Left lung (tissue), 10 donors: Measurements from ENCODE around the gene AKAP13. TPM values are rescaled to one million over a fixed set of nuclear protein-coding genes. Genes with fewer than 3 reads are reported as not detected.

Experiments
- ATAC-seq: fragments of 200-7000 bp; cut with Tn5 transposase; one replicate; pipeline ENCODE4 v1.9.1; 2020; ENCODE audit warnings: moderate library complexity
- DNase-seq, 4 donors: peaks; one replicate each; pipeline ENCODE4 v3.0.0-alpha.2; 2013 to 2020
- H3K27ac ChIP-seq, 2 donors: fragments of 200-600 bp; sonication (generic) in 1 of 2; one replicate each; pipeline versions ENCODE4 v1.5.0 to v1.8.0; 2020 to 2021
- H3K27me3 ChIP-seq, 2 donors: fragments of 200-600 bp; sonication (generic) in 1 of 2; one replicate each; pipeline versions ENCODE4 v1.5.0 to v1.8.0; 2020 to 2021
- H3K36me3 ChIP-seq, 2 donors: fragments of 200-600 bp; sonication (generic) in 1 of 2; one replicate each; pipeline versions ENCODE4 v1.5.0 to v1.8.0; 2020 to 2021
- H3K4me1 ChIP-seq, 2 donors: fragments of 200-600 bp; one replicate each; pipeline ENCODE4 v1.8.0; 2021
- H3K4me3 ChIP-seq, 2 donors: fragments of 200-600 bp; sonication (generic) in 1 of 2; one replicate each; pipeline versions ENCODE4 v1.5.0 to v1.8.0; 2020 to 2021; ENCODE audit warnings: mild to moderate bottlenecking in 1 of 2
- H3K9me3 ChIP-seq, 2 donors: fragments of 200-600 bp; sonication (generic) in 1 of 2; one replicate each; pipeline versions ENCODE4 v1.5.0 to v1.8.0; 2020 to 2021
- intact Hi-C, 2 donors: fragments of 100-400 bp; cut with DNase I; formaldehyde crosslinking; loops; one replicate each; pipeline versions ENCODE4 v1.11.2 to v1.14.2; 2022
- polyA plus RNA-seq, 6 donors: library from polyadenylated mRNA; unstranded; fragments of 120-200 nt; gene quantifications; one replicate each; pipeline ENCODE4 v1.2.1, GENCODE V29; 2013; ENCODE audit not compliant: insufficient read length in 6 of 6
- total RNA-seq, 2 donors: library from RNA; stranded (reverse); fragmentation: NEBNext Ultra II Directional; extraction: Animal tissue kit (Norgen Biotek cat#: 25700); gene quantifications; one replicate each; pipeline ENCODE4 v1.2.1, GENCODE V29; 2021
- TF ChIP-seq, protein P1 (sequence below), 2 donors: fragments of 200-600 bp; sonication (generic) in 1 of 2; IDR thresholded peaks; one replicate each; pipeline versions ENCODE4 v1.5.0 to v1.8.0; 2021; ENCODE audit warnings: antibody characterized with exemption in 2 of 2
- donor health status: DM: no; HTN: yes; CAD: no.
- donor health status: DM: no; HTN: no; CAD: no.

Gene AKAP13
- total and polyA plus RNA-seq, 8 donors: 93.6 to 346 (median 102) TPM

DNA sequence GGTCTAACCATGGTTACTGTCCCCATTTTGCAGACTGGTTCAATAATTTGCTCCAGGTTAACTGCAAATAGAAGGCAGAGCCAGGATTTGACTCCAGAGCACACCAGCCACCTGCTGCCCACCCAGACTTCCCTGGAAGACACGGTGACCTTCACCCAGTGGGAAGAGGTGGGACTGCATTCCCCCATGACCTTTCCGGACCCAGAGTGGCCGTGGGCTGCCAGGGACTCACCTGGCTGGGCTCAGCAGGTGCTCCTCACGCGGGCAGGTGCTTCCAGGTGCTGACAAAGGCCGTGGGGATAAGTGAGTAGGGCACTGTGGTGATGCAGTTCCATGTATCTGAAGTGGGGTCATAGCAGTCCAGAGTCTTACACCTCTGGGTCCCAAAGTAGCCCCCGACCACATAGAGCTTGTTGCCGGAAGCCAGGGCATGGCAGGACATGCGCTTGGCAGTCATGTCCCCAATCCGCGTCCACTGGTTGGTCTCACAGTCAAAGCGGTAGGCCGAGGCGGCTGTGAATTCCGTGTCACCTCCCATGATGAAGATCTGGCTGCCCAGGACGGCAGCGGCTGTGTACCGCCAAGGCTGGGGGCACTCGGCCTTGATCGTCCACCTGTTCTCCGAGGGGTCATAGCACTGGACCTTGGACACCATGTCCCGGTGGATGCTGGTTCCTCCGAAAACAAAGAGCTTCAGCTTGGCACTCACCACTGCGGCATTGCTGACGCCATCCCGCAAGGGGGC lies 387.6 kb downstream of the AKAP13 start:
- intact Hi-C loops: no loop called here
- Histone ChIP-seq H3K27ac (no peak overlapping the region), H3K4me3 (no peak overlapping the region), H3K27me3 (no peaks in the 10 kb centered on the region), H3K36me3 (peaks cover 0 to 17% of the 10 kb centered on the region in 2 donors), H3K4me1 (peaks cover 13 to 14% of the 10 kb centered on the region in 2 donors), H3K9me3 (no peaks in the 10 kb centered on the region)
- TF ChIP-seq, protein P1, sequence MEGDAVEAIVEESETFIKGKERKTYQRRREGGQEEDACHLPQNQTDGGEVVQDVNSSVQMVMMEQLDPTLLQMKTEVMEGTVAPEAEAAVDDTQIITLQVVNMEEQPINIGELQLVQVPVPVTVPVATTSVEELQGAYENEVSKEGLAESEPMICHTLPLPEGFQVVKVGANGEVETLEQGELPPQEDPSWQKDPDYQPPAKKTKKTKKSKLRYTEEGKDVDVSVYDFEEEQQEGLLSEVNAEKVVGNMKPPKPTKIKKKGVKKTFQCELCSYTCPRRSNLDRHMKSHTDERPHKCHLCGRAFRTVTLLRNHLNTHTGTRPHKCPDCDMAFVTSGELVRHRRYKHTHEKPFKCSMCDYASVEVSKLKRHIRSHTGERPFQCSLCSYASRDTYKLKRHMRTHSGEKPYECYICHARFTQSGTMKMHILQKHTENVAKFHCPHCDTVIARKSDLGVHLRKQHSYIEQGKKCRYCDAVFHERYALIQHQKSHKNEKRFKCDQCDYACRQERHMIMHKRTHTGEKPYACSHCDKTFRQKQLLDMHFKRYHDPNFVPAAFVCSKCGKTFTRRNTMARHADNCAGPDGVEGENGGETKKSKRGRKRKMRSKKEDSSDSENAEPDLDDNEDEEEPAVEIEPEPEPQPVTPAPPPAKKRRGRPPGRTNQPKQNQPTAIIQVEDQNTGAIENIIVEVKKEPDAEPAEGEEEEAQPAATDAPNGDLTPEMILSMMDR (IDR thresholded peaks at IDR 0.05): no peak
- ATAC-seq: no peak
- DNase-seq: peak in 1 of 4 donors; percentile 52

DNA sequence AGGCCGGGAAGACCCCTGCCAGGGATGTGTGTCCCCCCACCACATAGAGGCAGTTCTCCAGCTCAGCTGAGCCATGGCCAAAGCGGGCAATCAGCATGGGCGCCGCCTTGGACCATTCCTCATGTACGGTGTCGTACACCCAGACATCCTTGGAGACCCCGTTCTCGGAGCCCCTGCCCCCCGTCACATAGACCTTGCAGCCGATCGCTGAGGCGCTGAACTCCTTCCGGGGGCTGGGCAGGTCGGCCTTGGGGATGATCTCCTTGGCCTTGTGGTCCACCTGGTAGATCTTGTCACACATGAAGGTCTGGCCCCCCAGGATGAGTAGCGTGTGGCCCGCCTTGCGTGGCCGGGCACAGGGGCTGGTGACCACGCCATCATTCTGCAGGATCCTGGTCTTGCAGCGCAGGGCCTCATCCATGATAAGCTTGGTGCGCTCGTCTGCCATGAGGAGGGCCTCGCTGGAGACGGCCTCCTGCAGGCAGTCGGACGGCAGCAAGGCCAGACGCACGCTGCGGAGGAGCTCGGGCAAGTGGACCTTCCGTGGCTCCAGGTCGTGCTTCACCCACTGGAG lies 388.3 kb downstream of the AKAP13 start:
- DNase-seq (peak in 1 of 4 donors; percentile 59), ATAC-seq (no peak)
- TF ChIP-seq, protein P1 (IDR thresholded peaks at IDR 0.05): no peak
- no peak overlapping the region for H3K4me3 ChIP-seq
- peaks cover 0 to 17% of the 10 kb centered on the region in 2 donors for H3K36me3 ChIP-seq
- no peaks in the 10 kb centered on the region for H3K9me3 ChIP-seq
- H3K27ac ChIP-seq: no peak overlapping the region
- H3K27me3 ChIP-seq: no peaks in the 10 kb centered on the region
- intact Hi-C loops: no loop called here
- peaks cover 13 to 14% of the 10 kb centered on the region in 2 donors for H3K4me1 ChIP-seq

DNA sequence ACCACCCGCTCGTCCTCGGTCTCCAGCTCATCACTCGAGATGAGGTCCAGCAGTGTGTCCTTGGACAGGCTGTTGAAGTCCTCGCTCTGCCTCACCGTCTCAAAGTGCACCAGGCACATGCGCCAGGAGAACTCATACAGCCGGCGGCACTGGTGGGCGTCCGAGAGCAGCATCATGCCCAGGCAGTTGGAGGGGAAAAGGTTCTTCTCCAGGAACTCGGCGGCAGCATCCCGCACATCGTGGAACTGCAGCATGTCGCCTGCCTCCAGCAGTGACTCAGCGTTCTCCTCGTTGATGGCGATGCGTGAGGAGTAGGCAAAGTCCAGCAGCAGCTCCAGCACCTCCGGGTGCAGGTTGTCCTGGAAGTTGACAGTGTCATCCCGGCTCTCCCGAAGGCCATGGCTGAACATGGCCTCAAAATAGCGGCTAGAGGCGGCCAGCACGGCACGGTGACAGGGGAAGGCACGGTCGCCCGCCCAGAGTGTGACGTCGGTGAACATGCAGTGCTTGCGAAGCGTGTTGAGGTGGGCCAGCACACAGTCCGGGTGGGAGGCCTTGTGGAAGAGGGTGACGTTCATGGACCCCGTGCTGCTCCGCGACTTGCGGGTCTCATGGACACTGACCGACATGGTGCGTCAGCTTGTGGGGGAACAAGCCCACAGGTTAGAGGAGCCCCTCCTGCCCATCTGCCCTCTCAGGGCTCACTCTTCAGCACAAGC lies 388.9 kb downstream of the AKAP13 start:
- intact Hi-C loops: no loop called here
- no peak for ATAC-seq

DNA sequence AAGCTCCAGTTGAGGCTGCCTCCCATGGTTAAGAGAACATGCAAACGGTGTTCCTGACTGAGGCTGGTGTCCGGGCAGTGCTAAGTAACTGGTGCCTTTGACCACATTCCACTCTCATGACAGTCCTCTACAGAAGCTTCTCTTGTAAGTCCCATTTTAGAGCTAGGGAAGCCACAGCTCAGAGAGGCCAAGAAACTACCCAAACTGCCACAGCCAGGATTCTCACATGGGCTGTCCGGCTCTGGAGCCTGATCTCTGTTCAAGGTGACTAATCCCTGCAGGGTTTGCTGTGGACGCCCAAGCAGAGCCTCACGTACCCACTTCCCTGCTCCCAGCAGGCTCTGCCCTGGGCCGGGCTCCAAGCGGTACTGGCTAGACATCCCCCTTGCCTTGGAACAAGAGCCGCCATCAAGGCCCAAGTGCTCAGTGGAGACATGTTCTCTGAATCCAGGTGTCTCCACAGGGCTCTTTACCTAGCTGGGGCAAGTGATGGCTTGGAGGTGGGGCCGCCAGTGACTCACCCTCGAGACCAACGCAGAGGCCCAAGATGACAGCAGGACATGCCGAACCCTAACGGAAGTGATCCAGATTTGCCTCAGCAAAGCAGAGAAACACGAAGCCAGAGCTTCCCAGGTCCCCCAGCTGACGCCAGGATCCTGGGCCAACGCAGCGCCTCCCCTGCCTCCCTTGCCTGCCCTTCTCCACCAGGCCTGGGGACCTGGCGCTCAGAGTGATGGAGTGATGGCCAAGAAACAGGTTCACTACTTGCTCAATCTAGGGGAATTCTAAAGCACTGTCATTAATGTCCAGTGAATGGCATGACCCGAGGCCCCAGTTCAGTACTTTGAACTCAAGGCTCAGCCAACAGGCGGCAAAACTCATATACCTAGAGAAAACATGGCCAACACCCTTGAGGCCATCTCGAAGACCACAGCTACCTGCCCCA lies 390.0 kb downstream of the AKAP13 start:
- Histone ChIP-seq H3K36me3 (peaks cover 0 to 17% of the 10 kb centered on the region in 2 donors), H3K4me1 (peaks cover 11 to 13% of the 10 kb centered on the region in 2 donors), H3K27ac (no peak overlapping the region), H3K9me3 (no peaks in the 10 kb centered on the region), H3K27me3 (no peaks in the 10 kb centered on the region), H3K4me3 (no peak overlapping the region)
- no peak for ATAC-seq
- TF ChIP-seq, protein P1 (IDR thresholded peaks at IDR 0.05): no peak
- DNase-seq: peak in 1 of 4 donors; percentile 68
- intact Hi-C loops: no loop called here

More for the DNA sequence above, 388.9 kb downstream of the AKAP13 start:
- TF ChIP-seq, protein P1 (IDR thresholded peaks at IDR 0.05): no peak
- Histone ChIP-seq H3K4me1 (peaks cover 13 to 14% of the 10 kb centered on the region in 2 donors), H3K4me3 (no peak overlapping the region), H3K27ac (no peak overlapping the region), H3K36me3 (peaks cover 0 to 17% of the 10 kb centered on the region in 2 donors), H3K9me3 (no peaks in the 10 kb centered on the region), H3K27me3 (no peaks in the 10 kb centered on the region)
- DNase-seq: peak in 1 of 4 donors; percentile 51
